HG02571 (cell line): ENCODE results near the gene CCR6.

ENCODE experiments used
- ATAC-seq: cut with Tn5 transposase; IDR thresholded peaks from one replicate; pipeline ENCODE4 v1.9.1; 2021; ENCODE audit warnings: mild to moderate bottlenecking, moderate library complexity; ENCODE audit not compliant: unreplicated experiment

Gene CCR6

GRCh38 chr6:167140589-167141474, 17.9 kb downstream of the CCR6 start:
- ATAC-seq = no peak

GRCh38 chr6:167141667-167142432, 19.0 kb downstream of the CCR6 start:
- peak; percentile 74 for ATAC-seq

GRCh38 chr6:167142433-167142761, 19.5 kb downstream of the CCR6 start:
- ATAC-seq = no peak

GRCh38 chr6:167143041-167143440, 20.1 kb downstream of the CCR6 start:
- ATAC-seq = no peak

- no peak for ATAC-seq
Observed at GRCh38 chr6:167145461-167145860, 22.6 kb downstream of the CCR6 start.

GRCh38 chr6:167146135-167146534, 23.2 kb downstream of the CCR6 start:
- ATAC-seq = no peak

DNA sequence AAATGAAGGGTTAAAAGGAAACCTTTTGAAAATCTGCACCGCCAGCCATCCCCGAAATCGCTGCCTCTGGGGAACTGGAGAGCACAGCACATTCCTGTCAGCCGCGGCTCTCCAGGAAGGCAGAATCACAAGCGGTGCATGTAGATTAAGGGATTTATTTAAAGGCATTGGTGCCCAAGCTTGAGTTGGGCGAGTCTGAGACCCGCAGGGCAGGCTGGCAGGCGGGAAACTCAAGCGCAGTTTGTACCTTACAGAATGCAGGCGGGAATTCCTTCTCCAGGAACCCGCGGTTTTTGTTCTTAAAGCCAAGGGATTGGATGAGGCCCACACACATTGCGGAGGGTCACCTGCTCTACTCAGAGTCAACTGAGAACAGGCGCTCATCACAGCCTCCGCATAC, 24.1 kb downstream of the CCR6 start:
- no peak for ATAC-seq

DNA sequence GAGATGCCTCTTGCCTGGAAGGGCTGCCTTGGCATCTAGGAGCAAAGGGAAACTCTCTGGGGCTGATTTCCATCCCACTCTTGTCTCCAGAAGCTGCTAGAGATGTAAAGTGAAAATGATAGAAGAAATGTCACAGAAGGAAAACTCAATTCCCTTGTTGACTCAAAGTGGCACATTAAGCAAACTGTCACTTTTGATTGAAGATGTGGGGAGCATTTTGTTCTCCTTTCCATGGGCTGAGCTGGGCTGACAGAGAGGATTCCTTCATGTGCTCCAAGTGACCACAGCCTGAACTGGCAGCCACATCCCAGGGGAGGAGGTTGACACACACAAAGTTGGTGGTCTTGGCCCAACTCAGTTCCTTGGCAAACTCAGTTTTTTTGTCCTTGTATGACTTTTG, 25.1 kb downstream of the CCR6 start:
- ATAC-seq = no peak

DNA sequence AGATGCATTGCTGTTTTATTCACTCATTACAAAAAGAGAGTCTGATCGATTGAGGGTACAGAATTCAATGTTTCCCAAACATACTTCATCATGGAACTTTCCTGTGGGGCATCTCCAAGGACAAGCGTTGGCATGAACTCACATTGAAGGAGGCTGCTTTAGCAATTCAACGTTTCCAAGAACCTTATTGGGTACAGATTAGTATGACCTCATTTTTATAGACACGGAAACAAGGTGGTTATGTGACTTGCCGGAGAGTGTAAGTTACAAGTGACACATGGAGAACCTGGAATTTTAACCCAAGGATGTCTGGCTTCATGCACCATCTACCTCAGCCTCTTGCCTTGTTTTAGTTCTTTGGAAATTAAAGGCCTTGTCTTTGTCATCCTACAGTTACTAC, 26.1 kb downstream of the CCR6 start:
- ATAC-seq = no peak

- ATAC-seq = peak; percentile 48
Observed at GRCh38 chr6:167150941-167151549, 28.1 kb downstream of the CCR6 start.

GRCh38 chr6:167151648-167152047, 28.8 kb downstream of the CCR6 start:
- ATAC-seq = no peak

DNA sequence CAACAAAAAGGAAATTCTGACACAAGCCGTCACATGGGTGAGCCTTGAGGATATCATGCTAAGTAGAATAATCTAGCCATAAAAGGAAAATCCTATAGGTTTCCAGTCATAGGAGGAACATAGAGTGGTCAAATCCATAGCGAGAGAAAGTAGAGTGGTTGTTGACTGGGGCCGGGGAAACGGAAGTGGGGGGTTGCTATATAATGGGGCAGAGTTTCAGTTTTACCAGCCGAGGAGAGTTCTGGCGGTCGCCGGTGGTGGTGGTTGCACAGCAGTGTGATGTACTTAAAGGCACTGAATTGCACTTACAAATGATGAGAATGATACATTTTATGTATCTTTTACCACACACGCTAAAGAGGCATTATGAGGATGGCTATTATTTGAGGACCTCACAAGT, 30.0 kb downstream of the CCR6 start:
- peak; percentile 41 for ATAC-seq

DNA sequence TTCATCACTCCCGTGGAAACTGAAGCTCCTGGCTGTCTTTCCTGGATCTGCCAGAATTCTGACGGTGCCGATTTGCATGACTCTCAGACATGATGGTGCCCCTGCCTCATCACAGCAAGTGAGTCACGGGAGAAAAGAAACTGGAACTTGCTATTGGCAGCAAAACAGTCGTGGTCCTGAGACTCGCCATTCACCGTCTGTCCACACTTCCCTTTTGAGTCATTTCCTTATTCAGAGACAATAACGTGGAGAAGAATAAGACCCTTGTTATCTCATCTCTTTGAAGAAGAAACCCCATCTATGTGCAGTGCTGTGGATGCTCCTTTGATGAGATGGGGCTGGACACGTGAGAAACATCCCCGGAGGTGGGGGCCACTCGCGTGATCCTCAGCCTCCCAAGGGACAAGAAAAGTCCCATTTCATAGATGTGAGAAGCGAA, 30.6 kb downstream of the CCR6 start:
- ATAC-seq = peak; percentile 57

GRCh38 chr6:167154291-167154690, 31.4 kb downstream of the CCR6 start:
- ATAC-seq = no peak

DNA sequence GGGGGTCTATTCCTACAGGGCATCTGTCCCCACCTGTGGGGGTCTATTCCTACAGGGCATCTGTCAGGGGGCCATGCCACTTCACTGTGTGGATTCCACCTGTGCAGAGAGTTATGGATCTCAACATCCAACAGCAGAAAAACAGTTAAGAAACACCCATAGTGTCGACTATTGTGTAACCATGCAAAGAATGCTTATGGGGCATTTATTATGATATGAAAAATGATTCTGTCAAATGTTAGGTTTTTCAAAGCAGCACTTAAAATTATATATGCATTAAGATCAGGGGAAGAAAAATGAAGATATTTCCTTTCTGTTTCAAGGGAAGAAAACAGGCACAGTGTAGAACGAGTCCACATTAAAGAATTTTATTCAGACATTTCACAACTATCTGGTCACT, 32.0 kb downstream of the CCR6 start:
- ATAC-seq = no peak

DNA sequence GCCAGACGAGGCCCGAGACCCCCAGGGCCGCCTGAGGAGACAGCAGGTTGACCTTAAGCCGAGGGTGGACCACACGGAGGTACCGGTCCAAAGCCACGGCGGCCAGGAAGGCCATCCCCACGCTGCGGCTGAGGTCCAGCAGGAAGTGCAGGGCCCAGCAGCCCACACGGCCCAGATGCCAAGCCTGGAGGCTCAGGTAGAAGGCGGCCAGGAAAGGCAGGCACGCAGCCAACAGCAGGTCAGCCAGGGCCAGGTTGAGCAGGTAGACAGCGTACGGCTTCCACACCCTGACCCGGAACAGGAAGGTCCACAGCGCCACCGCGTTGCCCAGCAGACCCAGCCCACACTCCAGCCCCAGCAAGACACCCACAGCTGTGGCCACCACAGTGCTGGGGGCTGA, 34.5 kb downstream of the CCR6 start:
- no peak for ATAC-seq

DNA sequence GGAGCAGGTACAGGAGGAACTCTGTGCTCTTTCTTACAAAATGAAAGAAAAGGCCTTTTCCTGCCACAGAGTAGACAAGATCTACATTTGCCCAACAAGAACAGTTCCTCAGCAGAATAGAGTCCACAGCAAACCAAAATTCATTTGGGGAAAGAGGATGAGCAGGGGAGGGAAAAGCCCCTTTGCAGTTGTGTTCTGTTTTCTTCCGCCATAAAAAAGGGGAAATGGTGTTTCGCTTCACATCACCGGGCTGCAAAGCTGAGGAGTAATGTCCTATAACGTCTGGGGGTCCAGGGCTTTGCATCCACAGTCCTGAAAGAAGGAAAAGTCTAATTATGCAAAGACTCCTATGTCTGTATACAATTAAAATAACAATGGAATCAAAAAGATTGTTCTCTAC, 35.0 kb downstream of the CCR6 start, which contains the start of gene GPR31:
TSS of gene GPR31 (minus strand) at position 118 of the 400 bp plus-strand sequence. CDS start 149 bp downstream, outside the sequence.
- no peak for ATAC-seq

DNA sequence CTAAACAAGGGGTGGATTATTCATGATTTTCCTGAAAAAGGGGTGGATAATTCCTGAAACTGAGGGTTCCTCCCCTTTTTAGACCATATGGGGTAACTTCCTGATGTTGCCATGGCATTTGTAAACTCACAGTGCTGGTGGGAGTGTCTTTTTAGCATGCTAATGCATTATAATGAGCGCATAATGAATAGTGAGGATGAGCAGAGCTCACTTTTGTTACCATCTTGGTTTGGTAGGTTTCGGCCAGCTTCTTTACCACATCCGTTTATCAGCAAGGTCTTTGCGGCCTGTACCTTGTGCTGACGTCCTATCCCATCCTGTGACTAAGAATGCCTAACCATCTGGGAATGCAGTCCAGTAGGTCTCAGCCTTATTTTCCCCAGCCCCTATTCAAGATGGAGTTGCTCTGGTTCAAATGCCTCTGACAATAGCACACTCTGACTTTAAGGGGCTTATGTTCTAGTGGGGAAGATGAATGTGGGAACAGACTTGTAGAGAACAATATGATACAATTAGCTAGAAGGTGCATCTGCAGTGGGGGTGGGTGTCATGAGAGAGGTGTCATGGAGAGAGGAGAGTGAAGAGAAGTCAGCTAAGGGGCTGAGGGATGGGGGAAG, 39.1 kb downstream of the CCR6 start:
- no peak for ATAC-seq

GRCh38 chr6:167162591-167162990, 39.7 kb downstream of the CCR6 start:
- ATAC-seq = no peak

GRCh38 chr6:167163476-167164011, 40.6 kb downstream of the CCR6 start:
- ATAC-seq = no peak

- ATAC-seq = no peak
Observed at GRCh38 chr6:167164261-167164660, 41.4 kb downstream of the CCR6 start.
